ENCODE measurements around the gene C11orf54.
A peak's percentile ranks its signal among the peaks of the same experiment; 100 is the strongest.

Gene C11orf54

GRCh38 chr11:93741094-93741881, at the start of gene C11orf54, which contains the start of gene TAF1D:
TSS of gene C11orf54 (plus strand) at chr11:93741672. CDS start at chr11:93747394, 5,722 bp downstream.
TSS of gene TAF1D (minus strand) at chr11:93741495. CDS start at chr11:93739304, 2,191 bp downstream.
- TF ChIP-seq OSR1 (CRISPR knock-in tag; IDR thresholded peaks at IDR 0.05), result no peak
- TF ChIP-seq ZNF8 (CRISPR knock-in tag; IDR thresholded peaks at IDR 0.05), result peak; percentile 7; the same call in 1 of the 2 replicates
- 0 out of 2 replicates have a peak, but pooled peaks have one; percentile 41 for TF ChIP-seq ZC3H10 (CRISPR knock-in tag; IDR thresholded peaks at IDR 0.05)
- ATAC-seq, result peak; percentile 94

- TF ChIP-seq TCF4 (CRISPR knock-in tag; IDR thresholded peaks at IDR 0.05; ENCODE audit: borderline replicate concordance), result no peak
- no peak for TF ChIP-seq POU6F1 (CRISPR knock-in tag; IDR thresholded peaks at IDR 0.05; ENCODE audit: borderline replicate concordance, low read depth)
- TF ChIP-seq ZFP3 (CRISPR knock-in tag; IDR thresholded peaks at IDR 0.05), result no peak
- no peak for TF ChIP-seq TOX (CRISPR knock-in tag; IDR thresholded peaks at IDR 0.05; ENCODE audit: borderline replicate concordance)
- TF ChIP-seq CSDC2 (CRISPR knock-in tag; IDR thresholded peaks at IDR 0.05), result no peak
- no peak for TF ChIP-seq PPARA (CRISPR knock-in tag; IDR thresholded peaks at IDR 0.05; ENCODE audit: borderline replicate concordance)
Observed at GRCh38 chr11:93694109-93694508, 47.4 kb upstream of the C11orf54 start.

GRCh38 chr11:93694557-93694956, 46.9 kb upstream of the C11orf54 start:
- no peak for TF ChIP-seq SNAI2 (CRISPR knock-in tag; IDR thresholded peaks at IDR 0.05)
- TF ChIP-seq ARNTL (CRISPR knock-in tag; IDR thresholded peaks at IDR 0.05; ENCODE audit: borderline replicate concordance, low read depth), result no peak
- TF ChIP-seq ZNF8 (CRISPR knock-in tag; IDR thresholded peaks at IDR 0.05), result no peak
- TF ChIP-seq ZFP30 (CRISPR knock-in tag; IDR thresholded peaks at IDR 0.05), result no peak
- no peak for TF ChIP-seq ESRRG (CRISPR knock-in tag; IDR thresholded peaks at IDR 0.05)
- TF ChIP-seq ZNF70 (CRISPR knock-in tag; IDR thresholded peaks at IDR 0.05), result no peak
- no peak for ATAC-seq

More at GRCh38 chr11:93694109-93694508, 47.4 kb upstream of the C11orf54 start:
- ATAC-seq, result peak; percentile 71

- ATAC-seq, result no peak
Observed at GRCh38 chr11:93697611-93698010, 43.9 kb upstream of the C11orf54 start.

More at GRCh38 chr11:93697611-93698010, 43.9 kb upstream of the C11orf54 start:
- TF ChIP-seq CSDC2 (CRISPR knock-in tag; IDR thresholded peaks at IDR 0.05) (no peak), BACH2 (CRISPR knock-in tag; IDR thresholded peaks at IDR 0.05; ENCODE audit: borderline replicate concordance) (no peak), ZNF70 (CRISPR knock-in tag; IDR thresholded peaks at IDR 0.05) (no peak), ARNTL (CRISPR knock-in tag; IDR thresholded peaks at IDR 0.05; ENCODE audit: borderline replicate concordance, low read depth) (no peak), TCF4 (CRISPR knock-in tag; IDR thresholded peaks at IDR 0.05; ENCODE audit: borderline replicate concordance) (no peak), TOX (CRISPR knock-in tag; IDR thresholded peaks at IDR 0.05; ENCODE audit: borderline replicate concordance) (no peak), ISL1 (CRISPR knock-in tag; IDR thresholded peaks at IDR 0.05) (no peak), PATZ1 (CRISPR knock-in tag; IDR thresholded peaks at IDR 0.05; ENCODE audit: borderline replicate concordance) (no peak), RARB (CRISPR knock-in tag; IDR thresholded peaks at IDR 0.05) (no peak), OSR1 (CRISPR knock-in tag; IDR thresholded peaks at IDR 0.05) (no peak), ZFP30 (CRISPR knock-in tag; IDR thresholded peaks at IDR 0.05) (no peak), POU6F1 (CRISPR knock-in tag; IDR thresholded peaks at IDR 0.05; ENCODE audit: borderline replicate concordance, low read depth) (no peak), PPARA (CRISPR knock-in tag; IDR thresholded peaks at IDR 0.05; ENCODE audit: borderline replicate concordance) (no peak)

Data from SK-N-SH treated with all-trans-retinoic acid at 6 μM for 48 hours (cell line).